Activated T-helper 1 cell treated with anti-CD3 and anti-CD28 coated beads, Interleukin-12 subunit alpha, Interleukin-12 subunit beta, Interleukin-2, Interleukin-4 antibody, amounts not matched to agents 30 ng/mL and 10 ng/mL and 1 ng/mL, durations not matched to agents 14 hours and 24 hours and 36 hours (primary cell): ENCODE results near the gene AJAP1. TPM values are rescaled to one million over a fixed set of nuclear protein-coding genes. Genes with fewer than 3 reads are reported as not detected.

Experiments
- DNase-seq: peaks from one replicate; pipeline ENCODE4 v3.0.0; 2021; ENCODE audit warnings: low spot score
- H3K27ac Mint-ChIP-seq: one replicate; pipeline ENCODE4 v1.8.0; 2021; ENCODE audit warnings: mild to moderate bottlenecking, mixed read lengths
- H3K27me3 Mint-ChIP-seq: one replicate; pipeline ENCODE4 v1.8.0; 2022; ENCODE audit warnings: mild to moderate bottlenecking, moderate library complexity, mixed read lengths; ENCODE audit not compliant: insufficient read depth
- H3K36me3 Mint-ChIP-seq: one replicate; pipeline ENCODE4 v1.8.0; 2021; ENCODE audit warnings: low read depth, mixed read lengths
- H3K4me1 Mint-ChIP-seq: one replicate; pipeline ENCODE4 v1.8.0; 2021; ENCODE audit warnings: low read depth, mixed read lengths
- H3K4me3 Mint-ChIP-seq: one replicate; pipeline ENCODE4 v1.8.0; 2021; ENCODE audit warnings: mild to moderate bottlenecking, moderate library complexity, mixed read lengths
- H3K9me3 Mint-ChIP-seq: one replicate; pipeline ENCODE4 v1.8.0; 2021; ENCODE audit warnings: mixed read lengths
- intact Hi-C: fragments of 100-400 bp; cut with micrococcal nuclease; formaldehyde crosslinking; loops from one replicate; pipeline ENCODE4 v1.15.1; 2024
- total RNA-seq: library from RNA; stranded (reverse); gene quantifications from 2 replicates; pipeline ENCODE4 v1.2.3, GENCODE V29; 2022

Gene AJAP1
- total RNA-seq, 1 donor from 2014 or later, result not detected

DNA sequence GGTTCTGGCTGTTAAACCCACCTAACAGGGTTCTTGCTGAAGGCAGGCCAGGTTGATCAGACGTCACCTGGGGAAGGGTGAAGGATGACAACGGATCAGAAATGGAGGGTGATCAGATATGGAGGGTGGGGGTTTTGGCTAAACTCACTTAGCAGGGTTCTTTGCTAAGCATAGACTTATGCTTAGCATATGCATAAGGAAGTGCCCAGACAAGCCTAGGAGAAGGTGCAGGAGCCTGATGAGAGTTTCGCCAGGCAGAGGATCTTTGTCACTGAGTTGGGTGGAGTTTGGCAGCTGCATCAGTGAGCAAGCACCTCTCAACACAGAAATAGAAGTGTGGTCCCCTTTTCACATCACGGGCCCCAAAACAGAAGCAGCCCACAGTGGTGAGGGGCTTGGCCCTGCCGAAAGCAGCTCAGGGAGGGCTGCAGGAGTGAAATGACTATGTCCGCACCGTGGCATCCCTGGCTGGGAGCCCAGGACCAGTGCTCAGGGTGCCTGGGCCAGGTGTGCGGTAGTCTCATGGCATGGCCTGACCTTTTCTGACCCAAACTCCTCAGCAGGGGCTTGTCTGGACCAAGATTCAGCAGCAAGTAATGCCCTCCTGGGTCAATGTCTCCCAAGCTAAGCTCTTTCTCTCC, 101.6 kb downstream of the AJAP1 start:
- Mint-ChIP-seq H3K27ac (no peak overlapping the region), H3K4me3 (no peak overlapping the region), H3K27me3 (no peaks in the 10 kb centered on the region), H3K4me1 (no peaks in the 10 kb centered on the region), H3K36me3 (no peaks in the 10 kb centered on the region), H3K9me3 (peaks cover 18% of the 10 kb centered on the region)
- intact Hi-C loops, result no loop called here
- DNase-seq, result no peak

DNA sequence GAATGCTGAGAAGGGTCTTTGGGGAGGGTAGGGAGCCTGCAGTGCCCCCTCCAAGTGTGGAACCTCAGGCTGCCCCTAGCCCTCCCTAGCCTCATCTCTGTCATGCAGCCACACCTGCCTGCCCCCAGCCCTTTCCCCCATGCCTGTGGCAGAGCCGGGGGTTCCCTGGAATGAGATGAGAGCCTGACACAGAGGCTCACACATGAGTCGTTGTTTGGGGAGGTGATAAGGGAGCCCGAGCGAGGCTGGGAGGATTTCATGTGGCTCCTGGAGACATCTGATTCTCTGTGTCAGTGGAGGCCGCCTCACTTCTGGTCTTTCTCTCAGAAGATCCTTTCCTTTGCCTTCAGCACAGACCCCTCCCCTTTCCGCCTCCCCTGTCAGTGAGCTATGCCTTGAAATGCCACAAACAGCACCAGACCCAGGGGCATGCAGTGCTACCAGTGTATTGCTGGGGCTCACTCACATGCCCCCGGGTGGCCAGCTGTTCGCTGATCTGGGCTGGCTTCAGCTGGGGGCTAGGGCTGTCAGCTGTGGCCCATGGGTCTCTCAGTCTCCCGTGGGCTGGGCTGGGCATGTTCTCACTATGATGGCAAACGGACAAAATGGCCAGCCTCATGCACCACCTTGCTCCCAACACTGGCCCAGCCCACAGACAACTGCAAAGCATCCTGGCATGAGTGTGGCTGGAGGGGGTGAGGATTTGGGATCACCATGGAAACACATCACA, 102.6 kb downstream of the AJAP1 start:
- H3K27ac Mint-ChIP-seq, result no peak overlapping the region
- H3K9me3 Mint-ChIP-seq, result peaks cover 18% of the 10 kb centered on the region
- H3K4me3 Mint-ChIP-seq, result no peak overlapping the region
- H3K4me1 Mint-ChIP-seq, result no peaks in the 10 kb centered on the region
- no peaks in the 10 kb centered on the region for H3K36me3 Mint-ChIP-seq
- no peak for DNase-seq
- no peaks in the 10 kb centered on the region for H3K27me3 Mint-ChIP-seq
- intact Hi-C loops, result no loop called here

DNA sequence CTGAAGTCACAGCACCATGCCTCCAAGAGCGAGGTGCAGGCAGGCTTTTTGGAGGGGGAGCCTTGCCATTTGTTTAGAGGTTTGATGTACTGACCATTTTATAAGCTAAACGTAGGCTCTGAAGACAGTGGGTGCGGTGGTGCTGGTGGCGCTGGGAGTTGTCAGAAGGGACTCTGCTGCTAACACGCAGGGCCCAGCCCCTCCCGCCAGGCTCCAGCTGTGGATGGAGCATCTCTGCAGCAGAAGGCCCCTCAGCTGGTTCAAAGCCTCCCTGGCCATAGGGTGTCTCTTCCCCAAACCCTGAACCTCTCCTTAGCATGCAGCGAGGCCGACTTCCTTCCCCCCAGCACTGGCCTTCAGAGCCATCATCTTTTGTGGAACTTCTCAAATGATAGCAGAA, 105.3 kb downstream of the AJAP1 start:
- Mint-ChIP-seq H3K27ac (no peak overlapping the region), H3K9me3 (peaks cover 14% of the 10 kb centered on the region), H3K4me1 (no peaks in the 10 kb centered on the region), H3K27me3 (no peaks in the 10 kb centered on the region), H3K36me3 (no peaks in the 10 kb centered on the region), H3K4me3 (no peak overlapping the region)
- intact Hi-C loops, result no loop called here
- DNase-seq, result no peak

DNA sequence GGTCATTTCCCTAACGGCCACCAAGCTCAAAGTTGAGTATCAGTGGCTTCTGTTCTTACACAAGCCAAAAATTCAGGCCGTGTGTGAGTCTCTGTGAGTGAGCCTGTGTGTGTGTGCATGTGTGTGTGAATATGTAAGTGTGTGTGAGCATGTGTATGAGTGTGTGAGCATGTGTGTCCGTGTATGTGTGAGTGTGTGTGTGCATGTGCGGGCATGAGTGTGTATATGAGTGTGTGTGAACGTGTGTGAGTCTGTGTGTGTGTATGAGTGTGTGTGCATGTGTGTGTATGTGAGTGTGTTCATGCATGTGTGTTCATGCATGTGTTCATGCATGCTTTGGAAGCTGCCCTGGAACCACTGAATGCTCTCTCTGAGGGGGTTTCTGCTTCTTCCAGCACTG, 105.7 kb downstream of the AJAP1 start:
- DNase-seq, result no peak
- Mint-ChIP-seq H3K36me3 (no peaks in the 10 kb centered on the region), H3K4me1 (no peaks in the 10 kb centered on the region), H3K27ac (no peak overlapping the region), H3K27me3 (no peaks in the 10 kb centered on the region), H3K9me3 (peaks cover 14% of the 10 kb centered on the region), H3K4me3 (no peak overlapping the region)
- intact Hi-C loops, result no loop called here

DNA sequence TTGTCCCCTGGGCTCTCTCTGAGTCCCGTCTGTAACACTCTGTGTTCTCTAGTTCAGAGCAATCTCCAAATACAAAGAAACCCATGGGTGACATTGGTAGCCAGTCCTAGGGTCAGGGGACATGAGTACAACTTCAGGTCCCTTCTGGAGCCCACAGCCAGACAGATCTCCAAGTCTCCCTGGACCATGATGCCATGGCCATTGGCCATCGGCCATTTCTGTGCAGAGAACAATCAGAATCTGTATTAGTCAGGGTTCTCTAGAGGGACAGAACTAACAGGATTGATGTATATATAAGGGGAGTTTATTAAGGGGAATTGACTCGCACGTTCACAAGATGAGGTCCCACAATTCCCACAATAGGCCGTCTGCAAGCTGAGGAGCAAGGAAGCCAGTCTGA, 106.9 kb downstream of the AJAP1 start:
- Mint-ChIP-seq H3K4me3 (no peak overlapping the region), H3K4me1 (no peaks in the 10 kb centered on the region), H3K36me3 (no peaks in the 10 kb centered on the region), H3K9me3 (peaks cover 14% of the 10 kb centered on the region), H3K27me3 (no peaks in the 10 kb centered on the region), H3K27ac (no peak overlapping the region)
- intact Hi-C loops, result no loop called here
- DNase-seq, result no peak

DNA sequence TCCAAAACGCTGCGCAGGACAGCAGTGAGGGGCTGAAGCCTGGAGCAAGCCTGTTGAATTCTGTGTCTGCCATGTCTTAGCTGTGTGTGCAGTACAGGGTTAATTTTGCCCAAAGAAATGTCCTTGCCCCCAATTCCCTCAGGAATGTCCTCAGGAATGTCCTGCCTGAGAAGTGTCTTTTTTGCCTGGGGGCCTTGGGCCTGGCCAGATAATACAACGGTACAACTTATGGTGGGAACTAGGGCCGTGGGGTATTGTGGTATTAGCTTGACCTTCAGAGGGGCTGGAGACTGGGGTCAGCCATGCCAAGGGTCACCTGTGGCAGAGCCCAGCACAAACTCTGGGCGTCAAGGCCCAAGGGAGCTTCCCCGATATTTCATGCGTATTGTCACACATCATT, 107.7 kb downstream of the AJAP1 start:
- H3K4me3 Mint-ChIP-seq, result no peak overlapping the region
- no peaks in the 10 kb centered on the region for H3K27me3 Mint-ChIP-seq
- peaks cover 14% of the 10 kb centered on the region for H3K9me3 Mint-ChIP-seq
- no peaks in the 10 kb centered on the region for H3K36me3 Mint-ChIP-seq
- no peaks in the 10 kb centered on the region for H3K4me1 Mint-ChIP-seq
- DNase-seq, result no peak
- intact Hi-C loops, result no loop called here
- no peak overlapping the region for H3K27ac Mint-ChIP-seq

DNA sequence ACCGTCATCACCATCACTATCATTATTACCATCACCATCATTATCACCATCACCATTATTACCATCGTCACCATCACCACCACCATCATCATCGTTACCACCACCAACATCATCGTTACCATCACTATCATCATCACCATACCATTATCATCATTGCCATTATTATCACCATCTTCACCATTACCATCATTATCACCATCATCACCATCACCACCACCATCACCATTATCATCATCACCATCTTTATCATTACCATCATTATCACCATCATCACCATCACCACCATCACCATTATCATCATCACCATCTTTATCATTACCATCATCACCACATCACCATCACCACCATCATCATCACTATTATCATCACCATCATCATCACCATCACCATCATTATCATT, 112.9 kb downstream of the AJAP1 start:
- Mint-ChIP-seq H3K36me3 (no peaks in the 10 kb centered on the region), H3K4me3 (no peak overlapping the region), H3K4me1 (no peaks in the 10 kb centered on the region), H3K9me3 (no peaks in the 10 kb centered on the region), H3K27me3 (no peaks in the 10 kb centered on the region), H3K27ac (no peak overlapping the region)
- DNase-seq, result no peak
- intact Hi-C loops, result no loop called here

DNA sequence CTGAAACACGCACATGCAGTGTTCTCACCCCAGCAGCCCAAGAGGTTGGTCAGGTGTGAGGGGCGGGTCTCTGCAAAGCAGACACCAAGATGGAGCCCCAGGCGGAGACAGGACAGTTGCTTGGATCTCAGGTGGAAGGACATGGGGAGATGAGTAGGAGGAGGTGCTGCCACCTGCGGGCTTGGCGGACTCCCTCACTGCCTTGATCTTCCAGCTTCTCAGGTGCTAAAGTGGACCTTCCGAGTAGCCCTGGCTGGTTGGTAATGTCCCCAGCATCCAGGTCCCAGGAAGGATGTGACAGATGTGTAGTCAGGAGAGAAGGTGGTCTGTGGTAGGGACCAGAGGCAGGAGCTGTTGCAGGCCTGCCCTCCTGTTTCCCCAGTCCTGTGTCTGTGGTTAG, 114.1 kb downstream of the AJAP1 start:
- H3K27ac Mint-ChIP-seq, result no peak overlapping the region
- H3K4me3 Mint-ChIP-seq, result no peak overlapping the region
- H3K27me3 Mint-ChIP-seq, result no peaks in the 10 kb centered on the region
- intact Hi-C loops, result no loop called here
- H3K9me3 Mint-ChIP-seq, result no peaks in the 10 kb centered on the region
- H3K36me3 Mint-ChIP-seq, result no peaks in the 10 kb centered on the region
- DNase-seq, result no peak
- H3K4me1 Mint-ChIP-seq, result no peaks in the 10 kb centered on the region

DNA sequence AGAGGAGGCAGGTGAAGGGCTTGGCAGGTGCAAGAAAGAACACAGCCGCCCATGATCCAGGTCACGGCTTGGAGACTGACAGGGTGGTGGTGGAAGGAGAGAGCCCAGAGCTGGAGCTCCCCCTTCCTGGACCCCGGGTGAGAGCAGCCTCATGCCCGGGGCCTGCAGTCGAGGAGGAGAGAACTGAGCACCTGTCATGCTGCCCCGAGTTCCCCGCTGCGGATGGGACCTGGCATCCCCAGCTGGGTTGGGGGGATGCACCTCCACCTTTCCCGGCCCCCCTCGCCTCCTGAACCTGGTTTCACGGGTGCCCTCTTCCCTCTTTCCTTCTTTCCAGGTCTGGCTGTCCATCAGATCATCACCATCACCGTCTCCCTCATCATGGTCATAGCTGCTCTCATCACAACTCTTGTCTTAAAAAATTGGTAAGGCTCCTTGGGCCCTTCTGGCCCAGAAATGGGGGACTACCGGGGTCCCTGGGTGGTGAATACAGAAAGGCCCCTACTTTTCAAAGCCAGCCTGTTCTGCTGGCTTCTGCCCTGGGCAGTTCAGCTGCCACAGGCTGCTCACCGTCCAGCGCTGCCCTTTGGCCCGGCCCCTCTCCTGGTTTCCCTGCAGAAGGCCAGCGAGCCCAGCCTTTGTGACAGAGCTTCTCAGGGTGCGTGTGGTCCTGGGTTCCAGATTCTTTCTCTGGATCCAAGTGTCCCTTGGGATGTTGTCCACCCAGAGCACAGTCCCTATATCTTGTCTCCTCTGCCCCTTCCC, 115.3 kb downstream of the AJAP1 start:
- H3K36me3 Mint-ChIP-seq, result no peaks in the 10 kb centered on the region
- no peak overlapping the region for H3K4me3 Mint-ChIP-seq
- H3K4me1 Mint-ChIP-seq, result no peaks in the 10 kb centered on the region
- H3K27ac Mint-ChIP-seq, result no peak overlapping the region
- no peak for DNase-seq
- intact Hi-C loops, result no loop called here
- H3K9me3 Mint-ChIP-seq, result no peaks in the 10 kb centered on the region
- no peaks in the 10 kb centered on the region for H3K27me3 Mint-ChIP-seq

DNA sequence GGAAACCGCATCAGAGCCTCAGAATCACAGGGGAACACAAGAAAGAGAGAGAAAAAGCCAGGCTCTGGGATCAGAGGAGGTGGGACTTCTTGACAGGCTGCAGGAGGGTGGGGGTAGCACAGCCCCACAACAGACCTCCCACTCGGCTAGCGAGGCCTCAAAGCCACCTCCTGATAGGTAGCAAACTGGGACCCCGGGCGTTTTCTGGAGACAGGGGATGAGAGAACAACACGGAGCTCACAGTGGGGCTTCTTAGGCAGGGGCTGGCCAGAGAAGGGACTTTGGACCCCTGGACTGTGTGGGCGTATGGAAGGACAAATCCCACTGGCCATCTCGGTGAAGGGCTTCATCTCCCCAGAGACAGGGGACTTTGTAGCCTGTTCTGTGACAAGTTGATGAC, 116.3 kb downstream of the AJAP1 start:
- no peak overlapping the region for H3K4me3 Mint-ChIP-seq
- H3K9me3 Mint-ChIP-seq, result no peaks in the 10 kb centered on the region
- H3K27me3 Mint-ChIP-seq, result no peaks in the 10 kb centered on the region
- DNase-seq, result no peak
- no peaks in the 10 kb centered on the region for H3K4me1 Mint-ChIP-seq
- intact Hi-C loops, result no loop called here
- no peaks in the 10 kb centered on the region for H3K36me3 Mint-ChIP-seq
- H3K27ac Mint-ChIP-seq, result no peak overlapping the region

DNA sequence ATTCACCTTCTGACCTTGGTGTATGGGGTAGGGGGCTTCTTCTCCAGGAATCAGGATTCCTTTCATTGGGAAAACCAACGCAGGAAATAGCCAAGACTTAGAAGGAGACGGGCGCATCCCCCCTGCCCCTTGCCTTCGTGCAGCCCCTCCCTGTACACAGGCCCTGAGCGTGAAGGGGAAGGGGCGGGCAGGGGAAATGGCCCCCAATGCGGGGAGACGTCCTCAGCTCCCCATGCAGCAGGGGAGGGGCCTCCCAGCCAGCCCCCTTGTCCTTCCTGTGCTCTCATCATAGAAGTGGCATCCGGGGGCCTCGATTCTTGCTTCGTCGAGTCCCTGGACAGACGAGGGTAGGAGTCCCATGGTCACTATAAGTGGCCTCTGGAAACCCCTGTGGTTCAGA, 116.9 kb downstream of the AJAP1 start:
- Mint-ChIP-seq H3K36me3 (no peaks in the 10 kb centered on the region), H3K27ac (no peak overlapping the region), H3K27me3 (no peaks in the 10 kb centered on the region), H3K9me3 (no peaks in the 10 kb centered on the region), H3K4me3 (no peak overlapping the region), H3K4me1 (no peaks in the 10 kb centered on the region)
- intact Hi-C loops, result no loop called here
- DNase-seq, result no peak

DNA sequence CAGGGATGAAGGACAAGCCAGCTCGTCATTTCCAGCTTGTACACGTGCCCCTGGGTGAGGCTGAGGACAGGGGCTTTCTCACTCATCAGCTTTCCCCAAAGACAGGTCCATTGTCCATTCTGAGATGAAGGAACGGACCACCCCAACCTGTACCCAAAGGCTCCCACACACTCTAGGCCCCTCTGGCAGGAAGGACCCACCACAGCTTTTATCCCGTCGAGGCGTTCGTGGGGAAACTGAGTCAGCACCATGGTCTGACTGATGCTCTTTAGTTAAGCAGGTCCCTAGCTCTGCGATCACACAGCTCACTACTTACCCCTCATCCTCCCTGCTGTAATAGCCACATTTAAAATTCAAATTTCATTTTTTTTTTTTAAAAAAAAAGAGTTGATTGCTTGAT, 117.3 kb downstream of the AJAP1 start:
- H3K27me3 Mint-ChIP-seq, result no peaks in the 10 kb centered on the region
- H3K36me3 Mint-ChIP-seq, result no peaks in the 10 kb centered on the region
- H3K4me1 Mint-ChIP-seq, result no peaks in the 10 kb centered on the region
- H3K9me3 Mint-ChIP-seq, result no peaks in the 10 kb centered on the region
- intact Hi-C loops, result no loop called here
- no peak for DNase-seq
- no peak overlapping the region for H3K27ac Mint-ChIP-seq
- H3K4me3 Mint-ChIP-seq, result no peak overlapping the region

DNA sequence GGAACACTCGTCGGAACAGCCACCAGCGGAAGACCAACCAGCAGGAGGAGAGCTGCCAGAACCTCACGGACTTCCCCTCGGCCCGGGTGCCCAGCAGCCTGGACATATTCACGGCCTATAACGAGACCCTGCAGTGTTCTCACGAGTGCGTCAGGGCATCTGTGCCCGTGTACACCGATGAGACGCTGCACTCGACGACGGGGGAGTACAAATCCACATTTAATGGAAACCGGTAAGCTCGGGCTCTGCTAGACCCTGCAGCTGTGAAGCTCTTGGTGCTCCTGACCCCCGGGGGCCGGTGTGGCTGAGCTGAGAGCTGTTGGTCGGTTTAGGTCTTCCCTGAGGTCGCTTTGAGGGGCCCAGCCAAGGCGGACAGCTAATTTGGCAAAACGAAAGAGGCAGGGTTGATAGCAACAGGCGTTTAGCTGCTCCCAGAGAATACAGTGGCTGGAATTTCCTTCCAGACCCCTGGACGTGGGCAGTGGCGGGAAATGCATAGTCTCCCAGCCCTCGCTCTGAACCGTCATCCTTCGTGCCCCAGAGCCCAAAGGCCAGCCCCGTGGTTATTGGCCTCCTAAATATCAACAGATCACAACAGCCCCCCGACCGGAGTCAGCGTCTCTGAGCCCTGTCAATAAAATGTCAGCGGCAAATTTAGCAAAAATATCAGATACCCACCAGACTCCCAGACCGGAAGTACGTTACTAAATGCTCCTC, 118.0 kb downstream of the AJAP1 start:
- Mint-ChIP-seq H3K36me3 (no peaks in the 10 kb centered on the region), H3K4me3 (no peak overlapping the region), H3K4me1 (no peaks in the 10 kb centered on the region), H3K27ac (no peak overlapping the region), H3K9me3 (no peaks in the 10 kb centered on the region), H3K27me3 (no peaks in the 10 kb centered on the region)
- no peak for DNase-seq
- intact Hi-C loops, result no loop called here
